Measurements from ENCODE around the gene KLKB1.

Gene KLKB1

DNA sequence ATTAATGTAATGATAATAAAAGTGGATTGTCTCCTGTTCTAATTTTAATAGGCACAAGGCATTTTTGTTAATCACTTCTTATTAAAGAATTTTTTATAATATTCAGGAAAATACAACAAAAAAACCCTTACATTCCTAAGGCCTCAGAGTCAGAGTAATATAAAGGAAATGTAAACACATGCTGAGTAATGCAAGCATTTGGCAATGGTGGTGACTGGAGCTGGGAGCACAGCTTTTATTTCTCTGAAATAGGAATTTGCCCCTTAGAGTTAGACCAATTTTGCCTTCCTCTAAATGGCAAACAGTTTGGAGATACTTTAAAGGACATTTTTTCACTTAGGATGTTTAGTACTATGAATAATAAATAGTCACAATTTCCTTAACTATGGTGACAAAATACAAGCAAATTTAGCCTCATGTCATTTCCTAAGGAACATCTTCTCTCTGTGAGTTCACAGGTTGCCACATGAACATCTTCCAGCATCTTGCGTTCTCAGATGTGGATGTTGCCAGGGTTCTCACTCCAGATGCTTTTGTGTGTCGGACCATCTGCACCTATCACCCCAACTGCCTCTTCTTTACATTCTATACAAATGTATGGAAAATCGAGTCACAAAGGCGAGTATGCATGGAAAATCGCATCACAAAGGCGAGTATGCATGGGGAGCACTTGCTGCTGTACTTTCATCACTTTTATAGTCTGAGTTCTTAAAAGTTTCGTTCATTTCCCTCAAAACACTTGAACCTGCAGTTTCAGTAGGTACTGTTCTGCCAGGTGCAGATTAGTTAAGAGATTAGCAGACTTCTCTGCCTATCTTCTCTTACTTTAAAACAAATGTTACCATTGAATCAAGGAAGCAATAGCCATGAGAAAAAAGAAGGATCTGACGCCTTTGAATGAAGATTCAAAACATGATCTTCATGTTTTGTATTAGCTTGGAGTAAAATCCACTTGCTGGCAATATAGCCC lies 22.8 kb downstream of the KLKB1 start:
- Histone ChIP-seq H3K4me1 (ENCODE audit: control insufficient read depth, insufficient read depth, low read length) (no peaks in the 10 kb centered on the region), H3K9me3 (ENCODE audit: control insufficient read depth, insufficient read depth, low read depth, low read length) (no peaks in the 10 kb centered on the region), H3K36me3 (ENCODE audit: control insufficient read depth in 2 of 2, insufficient read depth in 1 of 2, low read length in 2 of 2) (no peaks in the 10 kb centered on the region), H3K4me3 (ENCODE audit: low read depth, low read length) (no peak overlapping the region), H3K27ac (ENCODE audit: extremely low read depth, low read depth, low read length) (no peak overlapping the region)
- CTCF ChIA-PET, result no interaction called here
- POLR2A ChIA-PET, result no interaction called here
- TF ChIP-seq ZNF837 (tag by site-specific recombination; IDR thresholded peaks at IDR 0.05) (no peak), ZNF777 (tag by site-specific recombination; IDR thresholded peaks at IDR 0.05; ENCODE audit: borderline replicate concordance) (no peak), ZFP41 (tag by site-specific recombination; IDR thresholded peaks at IDR 0.05; ENCODE audit: borderline replicate concordance) (no peak), ZNF274 (IDR thresholded peaks at IDR 0.05; ENCODE audit: low read length) (no peak), ZNF274 (tag by site-specific recombination; IDR thresholded peaks at IDR 0.05; ENCODE audit: borderline replicate concordance) (no peak), ZNF292 (tag by site-specific recombination; IDR thresholded peaks at IDR 0.05; ENCODE audit: borderline replicate concordance, low read depth) (no peak), ZNF791 (tag by site-specific recombination; IDR thresholded peaks at IDR 0.05) (no peak), ZFP69B (tag by site-specific recombination; IDR thresholded peaks at IDR 0.05) (no peak), ZNF561 (tag by site-specific recombination; IDR thresholded peaks at IDR 0.05; ENCODE audit: borderline replicate concordance) (no peak), SCRT2 (tag by site-specific recombination; IDR thresholded peaks at IDR 0.05) (no peak), OSR2 (tag by site-specific recombination; IDR thresholded peaks at IDR 0.05) (no peak), ZNF843 (tag by site-specific recombination; IDR thresholded peaks at IDR 0.05) (no peak), ZBTB1 (tag by site-specific recombination; IDR thresholded peaks at IDR 0.05) (no peak), ZSCAN30 (tag by site-specific recombination; IDR thresholded peaks at IDR 0.05) (no peak)
- TF ChIP-seq, protein P1, sequence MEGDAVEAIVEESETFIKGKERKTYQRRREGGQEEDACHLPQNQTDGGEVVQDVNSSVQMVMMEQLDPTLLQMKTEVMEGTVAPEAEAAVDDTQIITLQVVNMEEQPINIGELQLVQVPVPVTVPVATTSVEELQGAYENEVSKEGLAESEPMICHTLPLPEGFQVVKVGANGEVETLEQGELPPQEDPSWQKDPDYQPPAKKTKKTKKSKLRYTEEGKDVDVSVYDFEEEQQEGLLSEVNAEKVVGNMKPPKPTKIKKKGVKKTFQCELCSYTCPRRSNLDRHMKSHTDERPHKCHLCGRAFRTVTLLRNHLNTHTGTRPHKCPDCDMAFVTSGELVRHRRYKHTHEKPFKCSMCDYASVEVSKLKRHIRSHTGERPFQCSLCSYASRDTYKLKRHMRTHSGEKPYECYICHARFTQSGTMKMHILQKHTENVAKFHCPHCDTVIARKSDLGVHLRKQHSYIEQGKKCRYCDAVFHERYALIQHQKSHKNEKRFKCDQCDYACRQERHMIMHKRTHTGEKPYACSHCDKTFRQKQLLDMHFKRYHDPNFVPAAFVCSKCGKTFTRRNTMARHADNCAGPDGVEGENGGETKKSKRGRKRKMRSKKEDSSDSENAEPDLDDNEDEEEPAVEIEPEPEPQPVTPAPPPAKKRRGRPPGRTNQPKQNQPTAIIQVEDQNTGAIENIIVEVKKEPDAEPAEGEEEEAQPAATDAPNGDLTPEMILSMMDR (tag by site-specific recombination; IDR thresholded peaks at IDR 0.05), result no peak
- TF ChIP-seq, protein P2, sequence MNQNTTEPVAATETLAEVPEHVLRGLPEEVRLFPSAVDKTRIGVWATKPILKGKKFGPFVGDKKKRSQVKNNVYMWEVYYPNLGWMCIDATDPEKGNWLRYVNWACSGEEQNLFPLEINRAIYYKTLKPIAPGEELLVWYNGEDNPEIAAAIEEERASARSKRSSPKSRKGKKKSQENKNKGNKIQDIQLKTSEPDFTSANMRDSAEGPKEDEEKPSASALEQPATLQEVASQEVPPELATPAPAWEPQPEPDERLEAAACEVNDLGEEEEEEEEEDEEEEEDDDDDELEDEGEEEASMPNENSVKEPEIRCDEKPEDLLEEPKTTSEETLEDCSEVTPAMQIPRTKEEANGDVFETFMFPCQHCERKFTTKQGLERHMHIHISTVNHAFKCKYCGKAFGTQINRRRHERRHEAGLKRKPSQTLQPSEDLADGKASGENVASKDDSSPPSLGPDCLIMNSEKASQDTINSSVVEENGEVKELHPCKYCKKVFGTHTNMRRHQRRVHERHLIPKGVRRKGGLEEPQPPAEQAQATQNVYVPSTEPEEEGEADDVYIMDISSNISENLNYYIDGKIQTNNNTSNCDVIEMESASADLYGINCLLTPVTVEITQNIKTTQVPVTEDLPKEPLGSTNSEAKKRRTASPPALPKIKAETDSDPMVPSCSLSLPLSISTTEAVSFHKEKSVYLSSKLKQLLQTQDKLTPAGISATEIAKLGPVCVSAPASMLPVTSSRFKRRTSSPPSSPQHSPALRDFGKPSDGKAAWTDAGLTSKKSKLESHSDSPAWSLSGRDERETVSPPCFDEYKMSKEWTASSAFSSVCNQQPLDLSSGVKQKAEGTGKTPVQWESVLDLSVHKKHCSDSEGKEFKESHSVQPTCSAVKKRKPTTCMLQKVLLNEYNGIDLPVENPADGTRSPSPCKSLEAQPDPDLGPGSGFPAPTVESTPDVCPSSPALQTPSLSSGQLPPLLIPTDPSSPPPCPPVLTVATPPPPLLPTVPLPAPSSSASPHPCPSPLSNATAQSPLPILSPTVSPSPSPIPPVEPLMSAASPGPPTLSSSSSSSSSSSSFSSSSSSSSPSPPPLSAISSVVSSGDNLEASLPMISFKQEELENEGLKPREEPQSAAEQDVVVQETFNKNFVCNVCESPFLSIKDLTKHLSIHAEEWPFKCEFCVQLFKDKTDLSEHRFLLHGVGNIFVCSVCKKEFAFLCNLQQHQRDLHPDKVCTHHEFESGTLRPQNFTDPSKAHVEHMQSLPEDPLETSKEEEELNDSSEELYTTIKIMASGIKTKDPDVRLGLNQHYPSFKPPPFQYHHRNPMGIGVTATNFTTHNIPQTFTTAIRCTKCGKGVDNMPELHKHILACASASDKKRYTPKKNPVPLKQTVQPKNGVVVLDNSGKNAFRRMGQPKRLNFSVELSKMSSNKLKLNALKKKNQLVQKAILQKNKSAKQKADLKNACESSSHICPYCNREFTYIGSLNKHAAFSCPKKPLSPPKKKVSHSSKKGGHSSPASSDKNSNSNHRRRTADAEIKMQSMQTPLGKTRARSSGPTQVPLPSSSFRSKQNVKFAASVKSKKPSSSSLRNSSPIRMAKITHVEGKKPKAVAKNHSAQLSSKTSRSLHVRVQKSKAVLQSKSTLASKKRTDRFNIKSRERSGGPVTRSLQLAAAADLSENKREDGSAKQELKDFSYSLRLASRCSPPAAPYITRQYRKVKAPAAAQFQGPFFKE (tag by site-specific recombination; IDR thresholded peaks at IDR 0.05; ENCODE audit: borderline replicate concordance), result no peak

DNA sequence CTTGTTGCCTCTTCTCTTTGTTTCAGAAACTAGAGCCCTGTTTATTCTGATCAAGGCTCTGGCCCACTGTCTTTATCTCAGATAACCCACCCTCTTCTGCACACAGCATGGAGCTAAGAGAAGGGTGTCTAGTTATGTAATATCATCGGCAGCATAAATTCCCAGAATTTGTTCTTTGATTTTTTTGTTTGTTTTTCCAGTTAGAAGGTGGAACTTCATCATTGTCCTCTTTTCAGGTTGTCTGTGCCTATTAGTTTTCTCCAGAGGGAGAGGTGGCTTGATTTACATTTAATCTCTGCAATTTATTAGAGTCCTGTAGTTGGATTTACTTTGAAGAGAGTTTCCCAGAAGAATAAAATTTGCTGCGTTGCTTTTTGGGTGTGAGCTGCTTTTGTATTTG lies 23.5 kb downstream of the KLKB1 start:
- ChIA-PET CTCF (no interaction called here), POLR2A (no interaction called here)
- no peak overlapping the region for H3K4me3 ChIP-seq (ENCODE audit: low read depth, low read length)
- no peaks in the 10 kb centered on the region for H3K4me1 ChIP-seq (ENCODE audit: control insufficient read depth, insufficient read depth, low read length)
- no peak overlapping the region for H3K27ac ChIP-seq (ENCODE audit: extremely low read depth, low read depth, low read length)
- no peaks in the 10 kb centered on the region for H3K9me3 ChIP-seq (ENCODE audit: control insufficient read depth, insufficient read depth, low read depth, low read length)
- no peaks in the 10 kb centered on the region for H3K36me3 ChIP-seq (ENCODE audit: control insufficient read depth in 2 of 2, insufficient read depth in 1 of 2, low read length in 2 of 2)
- TF ChIP-seq, protein P3, sequence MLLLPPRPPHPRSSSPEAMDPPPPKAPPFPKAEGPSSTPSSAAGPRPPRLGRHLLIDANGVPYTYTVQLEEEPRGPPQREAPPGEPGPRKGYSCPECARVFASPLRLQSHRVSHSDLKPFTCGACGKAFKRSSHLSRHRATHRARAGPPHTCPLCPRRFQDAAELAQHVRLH (tag by site-specific recombination; IDR thresholded peaks at IDR 0.05), result no peak
- no peak for TF ChIP-seq TCF7L2 (IDR thresholded peaks at IDR 0.05; ENCODE audit: borderline replicate concordance, low read depth, low read length)
- TF ChIP-seq, protein P4, sequence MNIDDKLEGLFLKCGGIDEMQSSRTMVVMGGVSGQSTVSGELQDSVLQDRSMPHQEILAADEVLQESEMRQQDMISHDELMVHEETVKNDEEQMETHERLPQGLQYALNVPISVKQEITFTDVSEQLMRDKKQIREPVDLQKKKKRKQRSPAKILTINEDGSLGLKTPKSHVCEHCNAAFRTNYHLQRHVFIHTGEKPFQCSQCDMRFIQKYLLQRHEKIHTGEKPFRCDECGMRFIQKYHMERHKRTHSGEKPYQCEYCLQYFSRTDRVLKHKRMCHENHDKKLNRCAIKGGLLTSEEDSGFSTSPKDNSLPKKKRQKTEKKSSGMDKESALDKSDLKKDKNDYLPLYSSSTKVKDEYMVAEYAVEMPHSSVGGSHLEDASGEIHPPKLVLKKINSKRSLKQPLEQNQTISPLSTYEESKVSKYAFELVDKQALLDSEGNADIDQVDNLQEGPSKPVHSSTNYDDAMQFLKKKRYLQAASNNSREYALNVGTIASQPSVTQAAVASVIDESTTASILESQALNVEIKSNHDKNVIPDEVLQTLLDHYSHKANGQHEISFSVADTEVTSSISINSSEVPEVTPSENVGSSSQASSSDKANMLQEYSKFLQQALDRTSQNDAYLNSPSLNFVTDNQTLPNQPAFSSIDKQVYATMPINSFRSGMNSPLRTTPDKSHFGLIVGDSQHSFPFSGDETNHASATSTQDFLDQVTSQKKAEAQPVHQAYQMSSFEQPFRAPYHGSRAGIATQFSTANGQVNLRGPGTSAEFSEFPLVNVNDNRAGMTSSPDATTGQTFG (tag by site-specific recombination; IDR thresholded peaks at IDR 0.05; ENCODE audit: borderline replicate concordance), result no peak
- no peak for TF ChIP-seq ZNF37A (tag by site-specific recombination; IDR thresholded peaks at IDR 0.05)
- TF ChIP-seq FEZF1 (tag by site-specific recombination; IDR thresholded peaks at IDR 0.05), result no peak
- TF ChIP-seq KLF9 (tag by site-specific recombination; IDR thresholded peaks at IDR 0.05; ENCODE audit: low read depth), result no peak
- no peak for TF ChIP-seq ZNF561 (tag by site-specific recombination; IDR thresholded peaks at IDR 0.05; ENCODE audit: borderline replicate concordance)
- TF ChIP-seq ZNF121 (tag by site-specific recombination; IDR thresholded peaks at IDR 0.05), result no peak
- TF ChIP-seq SCRT1 (tag by site-specific recombination; IDR thresholded peaks at IDR 0.05; ENCODE audit: borderline replicate concordance), result no peak
- TF ChIP-seq ZNF530 (tag by site-specific recombination; IDR thresholded peaks at IDR 0.05; ENCODE audit: low read depth), result no peak

All from HEK293 (cell line).